Body of pancreas (tissue), 4 donors: ENCODE data around the gene CAMK2A. TPM values are rescaled to one million over a fixed set of nuclear protein-coding genes. Genes with fewer than 3 reads are reported as not detected.
A peak's percentile ranks its signal among the peaks of the same experiment; 100 is the strongest.

Experiments
- ATAC-seq: fragments of 150-250 bp; one replicate; pipeline ENCODE4 v1.9.1; 2016
- DNase-seq, 4 donors: peaks; one replicate each; pipeline ENCODE4 v3.0.0-alpha.2; 2019
- H3K27ac ChIP-seq, 4 donors: fragments of 200-600 bp; sonication (generic); 1 replicate in 3 of 4; 2 replicates in 1 of 4; pipeline versions ENCODE4 v1.5.1 to v1.6.1; 2016 to 2019; ENCODE audit warnings: mild to moderate bottlenecking in 1 of 4, mixed read lengths in 1 of 4, moderate library complexity in 1 of 4
- H3K27me3 ChIP-seq, 2 donors: fragments of 200-600 bp; sonication (generic); one replicate each; pipeline ENCODE4 v1.6.0; 2016; ENCODE audit warnings: mild to moderate bottlenecking in 1 of 2
- H3K36me3 ChIP-seq, 2 donors: fragments of 200-600 bp; sonication (generic); replicated peaks in 1 of 2; 2 replicates each; pipeline ENCODE4 v1.5.1; 2016; ENCODE audit warnings: low read depth in 2 of 2; ENCODE audit not compliant: insufficient read depth in 1 of 2
- H3K4me1 ChIP-seq: fragments of 200-600 bp; sonication (generic); one replicate; pipeline ENCODE4 v1.6.0; 2016
- H3K4me3 ChIP-seq, 2 donors: fragments of 200-600 bp; sonication (generic); 1 replicate in 1 of 2; 2 replicates in 1 of 2; pipeline ENCODE4 v1.5.1; 2016 to 2019
- H3K9me3 ChIP-seq, 3 donors: fragments of 200-600 bp; sonication (generic); 1 replicate in 2 of 3; 2 replicates in 1 of 3; pipeline ENCODE4 v1.5.1; 2016
- POLR2A ChIP-seq, 3 donors: fragments of 450-650 bp; IDR thresholded peaks; one replicate each; pipeline ENCODE4 v1.6.1; 2016; ENCODE audit warnings: antibody characterized with exemption in 3 of 3, mild to moderate bottlenecking in 2 of 3
- WGBS, 2 donors: methylation state at CpG; one replicate each; pipeline ENCODE4 v1.1.5; 2017; 5-methylcytosine and 5-hydroxymethylcytosine counted together
- intact Hi-C: fragments of 100-400 bp; cut with DNase I; formaldehyde crosslinking; loops from one replicate; pipeline ENCODE4 v1.15.1; 2023
- total RNA-seq, 2 donors: library from RNA; depleted of rRNA; stranded (reverse); fragments of >200 nt; gene quantifications; one replicate each; pipeline ENCODE4 v1.1.0, GENCODE V29; 2016
- TF ChIP-seq, protein P1 (sequence below), 7 experiments: fragments of 450-650 bp in 4 of 7; fragments of 200-600 bp in 3 of 7; sonication (generic) in 3 of 7; IDR thresholded peaks; one replicate each; pipeline ENCODE4 v1.5.1; 2016 to 2019; ENCODE audit warnings: antibody characterized with exemption in 7 of 7

CAMK2A gene
- total RNA-seq, 2 donors from 2014 or later = 0.26 TPM; not detected in 1

DNA sequence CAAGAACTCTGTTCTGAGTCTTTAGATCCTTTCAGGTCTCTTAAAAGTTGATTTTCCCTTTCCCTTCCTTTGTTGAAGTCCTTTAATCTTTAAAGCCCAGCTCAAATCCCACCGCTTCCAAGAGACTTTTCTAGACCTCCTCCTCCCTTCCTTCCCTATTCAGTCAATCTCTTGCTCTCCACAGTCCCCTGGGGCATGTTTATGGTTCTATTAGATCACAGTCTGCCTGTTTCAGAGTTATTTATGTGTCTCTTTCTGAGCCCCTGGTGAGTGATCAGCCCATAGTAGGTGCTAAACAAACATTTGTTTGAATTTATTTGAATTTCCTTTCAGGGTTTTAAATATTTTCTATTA, 20.3 kb upstream of the CAMK2A start:
- WGBS, 2 donors = 90 to 100% methylated on average over 1 of the region's 1 CpG
- no peaks in the 10 kb centered on the region for H3K27me3 ChIP-seq
- no peaks in the 10 kb centered on the region for H3K4me1 ChIP-seq
- H3K36me3 ChIP-seq = no peaks in the 10 kb centered on the region
- no peak for TF ChIP-seq POLR2A (IDR thresholded peaks at IDR 0.05)
- TF ChIP-seq, protein P1, sequence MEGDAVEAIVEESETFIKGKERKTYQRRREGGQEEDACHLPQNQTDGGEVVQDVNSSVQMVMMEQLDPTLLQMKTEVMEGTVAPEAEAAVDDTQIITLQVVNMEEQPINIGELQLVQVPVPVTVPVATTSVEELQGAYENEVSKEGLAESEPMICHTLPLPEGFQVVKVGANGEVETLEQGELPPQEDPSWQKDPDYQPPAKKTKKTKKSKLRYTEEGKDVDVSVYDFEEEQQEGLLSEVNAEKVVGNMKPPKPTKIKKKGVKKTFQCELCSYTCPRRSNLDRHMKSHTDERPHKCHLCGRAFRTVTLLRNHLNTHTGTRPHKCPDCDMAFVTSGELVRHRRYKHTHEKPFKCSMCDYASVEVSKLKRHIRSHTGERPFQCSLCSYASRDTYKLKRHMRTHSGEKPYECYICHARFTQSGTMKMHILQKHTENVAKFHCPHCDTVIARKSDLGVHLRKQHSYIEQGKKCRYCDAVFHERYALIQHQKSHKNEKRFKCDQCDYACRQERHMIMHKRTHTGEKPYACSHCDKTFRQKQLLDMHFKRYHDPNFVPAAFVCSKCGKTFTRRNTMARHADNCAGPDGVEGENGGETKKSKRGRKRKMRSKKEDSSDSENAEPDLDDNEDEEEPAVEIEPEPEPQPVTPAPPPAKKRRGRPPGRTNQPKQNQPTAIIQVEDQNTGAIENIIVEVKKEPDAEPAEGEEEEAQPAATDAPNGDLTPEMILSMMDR (IDR thresholded peaks at IDR 0.05) = no peak
- intact Hi-C loops = no loop called here
- H3K9me3 ChIP-seq = no peaks in the 10 kb centered on the region
- no peak for DNase-seq
- ATAC-seq = no peak
- no peak overlapping the region for H3K27ac ChIP-seq
- H3K4me3 ChIP-seq = no peak overlapping the region

DNA sequence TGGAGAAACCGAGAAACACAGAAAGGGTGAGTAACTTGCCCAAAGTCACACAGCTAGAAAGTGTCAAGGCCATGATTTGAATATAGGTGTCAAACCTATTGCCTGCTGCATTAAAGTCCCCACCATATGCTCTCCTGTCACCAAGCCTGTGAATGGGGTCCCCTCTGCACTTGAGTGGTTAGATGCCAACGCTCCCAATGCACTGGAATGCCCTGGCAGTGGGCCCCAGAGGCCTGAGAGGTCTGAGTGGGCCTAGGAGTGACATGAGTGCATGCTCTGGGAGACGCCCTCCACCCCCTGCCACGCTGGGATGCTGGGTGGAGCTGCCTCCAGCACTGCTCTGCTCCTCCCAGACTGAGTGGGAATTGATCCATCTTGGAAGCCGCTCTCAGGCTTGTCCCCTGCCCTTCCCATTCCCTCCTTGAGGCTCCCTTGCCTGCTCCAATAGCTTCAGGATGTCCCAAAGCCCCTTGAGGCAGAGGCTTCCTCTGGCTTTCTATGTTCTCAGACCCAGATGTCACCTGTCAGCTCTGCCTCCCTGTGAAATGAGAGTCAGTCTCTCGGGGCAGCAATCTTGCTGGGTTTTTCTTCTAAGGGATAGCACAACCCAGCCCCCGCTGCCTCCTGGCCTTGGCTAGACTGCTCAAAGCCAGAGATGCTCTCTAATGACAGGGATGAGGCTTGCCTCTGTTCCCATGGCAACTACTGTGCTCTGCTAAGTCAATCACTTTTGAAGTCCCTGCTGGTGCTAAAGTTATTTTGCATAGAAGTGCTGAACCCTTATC, 19.7 kb upstream of the CAMK2A start:
- no peak overlapping the region for H3K27ac ChIP-seq
- H3K4me1 ChIP-seq = no peaks in the 10 kb centered on the region
- 73 to 75% methylated on average over 3 to 7 of the region's 7 CpGs for WGBS, 2 donors
- TF ChIP-seq, protein P1 (IDR thresholded peaks at IDR 0.05) = no peak
- TF ChIP-seq POLR2A (IDR thresholded peaks at IDR 0.05) = no peak
- ATAC-seq (no peak), DNase-seq (no peak)
- no peaks in the 10 kb centered on the region for H3K27me3 ChIP-seq
- no peak overlapping the region for H3K4me3 ChIP-seq
- H3K9me3 ChIP-seq = no peaks in the 10 kb centered on the region
- intact Hi-C loops = no loop called here
- H3K36me3 ChIP-seq = no peaks in the 10 kb centered on the region

DNA sequence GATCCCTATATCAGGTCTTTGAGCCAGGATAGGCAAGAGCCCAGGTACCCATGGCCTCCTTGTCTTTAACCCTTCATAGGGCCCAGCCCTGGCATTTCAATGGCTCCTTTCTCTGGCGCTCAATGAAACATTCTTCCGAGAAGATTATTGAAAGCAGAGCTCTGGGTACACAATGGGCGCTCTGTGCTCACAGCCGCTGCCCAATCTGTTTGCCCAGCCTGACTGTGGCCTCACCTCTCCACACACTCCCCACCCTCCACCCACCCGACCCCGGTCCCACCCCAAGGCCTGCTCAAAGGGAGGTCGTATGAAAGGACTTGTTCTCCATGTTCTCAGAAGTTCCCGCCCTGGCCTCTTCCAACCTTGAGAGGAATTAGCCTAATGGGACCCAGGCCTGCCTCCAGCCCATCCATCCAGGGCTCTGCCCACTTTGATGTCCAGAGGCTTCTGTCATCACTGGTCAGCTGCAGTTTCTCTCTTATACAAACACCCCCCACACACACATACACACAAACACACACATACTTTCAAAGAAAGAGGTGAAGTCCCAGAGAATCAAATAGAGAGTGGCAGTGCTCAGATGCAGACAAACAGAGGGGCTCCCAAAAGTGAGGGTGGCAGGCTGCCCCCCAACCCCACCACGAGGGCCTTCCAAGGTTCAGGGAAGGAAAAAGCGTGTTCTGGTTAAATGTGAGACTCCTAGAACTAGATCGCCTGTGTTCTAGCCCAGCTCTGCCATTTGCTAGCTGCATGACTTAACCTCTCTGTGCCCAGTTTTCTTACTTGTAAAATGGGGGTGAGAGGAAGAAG, 18.2 kb upstream of the CAMK2A start:
- Histone ChIP-seq H3K27ac (no peak overlapping the region), H3K4me1 (peaks cover 3% of the 10 kb centered on the region), H3K36me3 (no peaks in the 10 kb centered on the region), H3K4me3 (no peak overlapping the region), H3K9me3 (no peaks in the 10 kb centered on the region), H3K27me3 (no peaks in the 10 kb centered on the region)
- intact Hi-C loops = no loop called here
- ATAC-seq (peak; percentile 24), DNase-seq (no peak)
- TF ChIP-seq, protein P1 (IDR thresholded peaks at IDR 0.05) = no peak
- TF ChIP-seq POLR2A (IDR thresholded peaks at IDR 0.05) = no peak
- WGBS, 2 donors = 60 to 78% methylated on average over 7 to 11 of the region's 11 CpGs

DNA sequence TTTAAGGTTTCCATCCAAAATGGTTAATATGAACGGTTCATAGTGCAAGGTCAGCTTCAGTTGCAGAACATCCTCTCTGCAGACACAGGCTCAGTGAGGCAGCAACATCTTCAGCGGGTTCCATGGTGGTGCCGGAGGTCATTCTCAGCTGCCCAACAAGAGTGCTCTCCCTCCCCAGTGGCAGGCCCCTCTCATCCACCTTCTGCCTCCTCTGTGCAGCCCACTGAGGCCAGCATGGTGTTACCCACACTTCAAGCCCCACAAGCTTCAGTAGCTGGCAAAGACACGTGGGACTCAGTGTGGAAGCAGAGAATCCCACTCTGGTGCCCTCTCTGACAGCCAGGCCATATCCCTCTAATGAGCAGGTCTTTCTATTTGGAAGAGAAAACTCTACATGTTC, 17.2 kb upstream of the CAMK2A start:
- intact Hi-C loops = no loop called here
- DNase-seq (no peak), ATAC-seq (no peak)
- no peaks in the 10 kb centered on the region for H3K9me3 ChIP-seq
- TF ChIP-seq, protein P1 (IDR thresholded peaks at IDR 0.05) = no peak
- TF ChIP-seq POLR2A (IDR thresholded peaks at IDR 0.05) = no peak
- H3K4me3 ChIP-seq = no peak overlapping the region
- peaks cover 13% of the 10 kb centered on the region for H3K4me1 ChIP-seq
- no peak overlapping the region for H3K27ac ChIP-seq
- WGBS, 2 donors = 81 to 85% methylated on average over 4 of the region's 4 CpGs
- H3K36me3 ChIP-seq = no peaks in the 10 kb centered on the region
- peaks cover 0 to 3% of the 10 kb centered on the region in 2 donors for H3K27me3 ChIP-seq
